GM18868 (cell line): ENCODE data around the gene CCDC146.
"Not testable (repeated sequence)": the region's sequence is repeated elsewhere in the genome, so short reads cannot be mapped to it uniquely, and the experiment has no call there.

ENCODE experiments used
- ATAC-seq: cut with Tn5 transposase; IDR thresholded peaks from one replicate; pipeline ENCODE4 v1.9.1; 2021; ENCODE audit warnings: mild to moderate bottlenecking, moderate library complexity; ENCODE audit not compliant: unreplicated experiment

Gene CCDC146

DNA sequence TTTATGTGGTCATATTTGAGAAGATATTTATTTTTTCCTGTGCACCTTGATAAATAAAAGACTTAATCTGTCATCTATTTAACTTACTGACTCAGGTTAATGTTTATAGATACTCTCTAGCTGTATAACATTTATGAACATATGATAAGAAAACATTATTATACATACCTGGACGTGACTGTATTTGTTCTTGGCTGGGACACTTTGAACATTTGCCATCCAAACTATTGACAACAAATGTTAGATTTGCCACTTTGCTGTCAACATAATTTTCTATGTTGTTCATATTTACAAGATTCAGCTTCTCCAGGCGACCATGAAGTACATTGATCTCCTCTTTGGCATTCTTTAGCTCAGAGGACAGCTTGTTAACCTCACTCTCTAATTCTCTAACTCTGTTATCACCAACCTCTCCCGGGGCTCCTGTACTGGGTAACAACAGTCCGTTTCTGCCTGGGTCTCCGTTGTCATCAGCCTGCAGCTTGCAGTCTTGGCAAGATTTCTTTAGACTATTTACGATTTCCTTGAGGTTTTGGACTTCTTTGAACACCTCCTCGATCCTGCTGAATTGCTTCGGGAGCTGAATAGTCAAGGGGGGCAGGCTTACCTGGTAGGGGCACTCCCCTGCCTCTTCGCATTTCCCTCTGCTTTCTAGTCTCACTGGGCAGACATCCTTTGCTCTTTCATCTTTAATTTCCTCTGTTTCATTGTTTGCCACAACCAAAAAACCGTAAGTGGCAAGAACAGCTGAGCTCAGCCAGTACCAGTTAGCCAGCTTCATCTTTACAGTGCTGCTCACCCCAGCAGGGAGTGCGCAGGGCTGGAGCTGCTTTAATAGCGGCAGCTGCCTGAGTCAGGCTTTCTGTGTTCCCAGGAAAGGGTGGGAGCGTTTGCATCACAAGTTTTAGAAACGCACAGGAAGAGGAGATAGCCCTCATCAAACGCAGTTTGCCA is 76.9 kb downstream of the CCDC146 start, which contains the start of gene FGL2:
Gene FGL2 (minus strand): TSS at position 807 of the 954 bp plus-strand sequence. CDS start 26 bp downstream, at position 781.
- ATAC-seq, result no peak

DNA sequence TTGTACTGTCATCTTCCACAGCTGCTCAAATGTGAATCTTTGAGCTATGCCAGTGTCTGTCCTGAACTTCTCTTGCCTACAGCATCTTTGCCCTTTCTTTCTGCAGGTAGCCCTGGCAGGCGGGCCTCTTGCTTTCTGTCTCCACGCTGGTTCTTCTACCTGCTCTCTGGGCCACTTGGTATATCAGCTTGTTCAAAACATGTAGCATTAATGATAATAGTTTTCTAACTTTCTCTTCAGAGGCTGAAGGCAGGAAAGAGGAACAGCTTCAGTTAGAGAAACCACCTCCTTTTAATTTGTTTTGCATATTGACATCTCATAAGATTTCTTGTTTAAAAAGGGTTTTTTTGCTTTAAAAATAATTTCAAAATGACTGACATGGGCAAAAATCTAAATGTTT is 78.1 kb downstream of the CCDC146 start:
- ATAC-seq, result no peak

DNA sequence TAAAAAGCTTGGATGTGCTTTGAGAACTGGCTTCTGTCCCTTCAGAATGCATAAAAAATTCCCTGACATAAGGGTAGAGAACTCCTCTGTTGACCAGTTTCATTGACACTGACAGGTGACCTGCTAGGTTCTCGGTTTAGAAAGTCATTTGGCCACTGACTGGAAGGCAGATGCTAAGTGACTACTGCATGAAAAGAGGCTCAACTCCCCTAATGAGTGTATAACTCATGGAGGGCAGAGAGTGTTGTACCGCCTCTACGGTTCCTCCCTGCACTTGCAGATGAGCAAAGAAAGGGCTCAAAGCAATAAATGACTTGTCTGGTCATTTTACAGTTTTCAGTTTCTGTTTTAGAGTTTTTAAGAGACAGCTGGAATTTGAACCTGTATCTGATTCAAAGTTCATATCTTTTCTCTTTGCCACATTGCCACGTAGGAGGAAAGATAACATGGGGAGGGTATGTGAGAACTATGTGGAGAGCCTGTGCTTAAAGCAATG is 80.1 kb downstream of the CCDC146 start:
- peak; percentile 93 for ATAC-seq

GRCh38 chr7:77205706-77206105 is 83.3 kb downstream of the CCDC146 start:
- ATAC-seq, result no peak

- no peak for ATAC-seq
These were observed 86.0 kb downstream of the CCDC146 start for GRCh38 chr7:77208416-77208815.

DNA sequence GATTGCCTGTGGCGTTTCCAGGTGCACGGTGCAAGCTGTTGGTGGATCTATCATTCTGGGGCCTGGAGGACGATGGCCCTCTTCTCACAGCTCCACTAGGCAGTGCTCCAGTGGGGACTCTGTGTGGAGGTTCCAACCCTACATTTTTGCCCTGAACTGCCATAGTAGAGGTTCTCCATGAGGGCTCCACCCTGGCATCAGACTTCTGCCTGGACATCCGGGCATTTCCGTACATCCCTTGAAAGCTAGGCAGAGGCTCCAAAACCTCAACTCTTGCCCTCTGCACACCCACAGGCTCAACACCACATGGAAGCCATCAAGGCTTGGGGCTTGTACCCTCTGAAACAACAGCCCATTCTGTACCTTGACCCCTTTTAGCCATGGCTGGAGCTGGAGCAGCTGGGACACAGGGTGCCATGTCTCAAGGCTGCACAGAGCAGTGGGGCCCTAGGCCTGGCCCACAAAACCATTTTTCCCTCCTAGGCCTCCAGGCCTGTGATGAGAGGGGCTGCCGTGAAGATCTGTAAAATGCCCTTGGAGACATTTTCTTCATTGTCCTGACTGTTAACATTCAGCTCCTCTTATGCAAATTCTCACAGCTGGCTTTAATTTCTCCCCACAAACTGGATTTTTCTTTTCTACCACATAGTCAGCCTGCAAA is 87.2 kb downstream of the CCDC146 start:
- ATAC-seq, result no peak

DNA sequence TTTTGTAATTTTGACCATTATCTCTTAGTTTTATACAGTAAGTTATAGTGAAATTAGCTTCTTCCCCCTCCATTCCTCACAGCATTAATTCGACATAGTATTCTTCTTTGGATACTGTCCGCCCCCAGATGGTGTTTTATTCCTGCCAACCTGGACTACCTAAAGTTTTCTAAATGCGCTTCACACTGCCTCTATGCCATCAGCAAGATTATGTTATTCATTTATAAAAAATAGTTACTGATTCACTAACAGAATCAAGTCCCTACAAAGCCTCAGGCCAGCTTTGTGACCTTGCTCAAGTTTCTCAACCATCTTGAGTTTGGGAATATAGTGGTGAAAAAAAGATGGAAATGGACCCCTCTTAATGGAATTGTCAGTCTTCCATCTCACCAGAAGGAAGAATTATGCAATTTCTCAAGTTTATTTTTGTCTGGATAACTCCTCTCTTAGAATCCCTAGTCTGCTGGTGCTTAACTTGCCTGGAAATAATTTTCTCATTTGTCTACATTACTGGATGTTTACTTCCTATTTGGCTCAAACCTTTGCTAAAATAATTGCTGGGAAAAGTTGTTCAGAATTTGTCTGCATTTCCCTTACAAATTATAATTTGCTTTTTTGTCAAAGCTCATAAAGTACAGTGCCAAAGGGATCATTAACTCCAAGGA is 93.9 kb downstream of the CCDC146 start:
- no peak for ATAC-seq

- no peak for ATAC-seq
These were observed 95.2 kb downstream of the CCDC146 start for GRCh38 chr7:77217474-77218185.

GRCh38 chr7:77219701-77220331 is 97.4 kb downstream of the CCDC146 start:
- ATAC-seq, result not testable (repeated sequence)

GRCh38 chr7:77222065-77222464 is 99.7 kb downstream of the CCDC146 start:
- no peak for ATAC-seq

- no peak for ATAC-seq
These were observed 100.4 kb downstream of the CCDC146 start for GRCh38 chr7:77222819-77223218.

DNA sequence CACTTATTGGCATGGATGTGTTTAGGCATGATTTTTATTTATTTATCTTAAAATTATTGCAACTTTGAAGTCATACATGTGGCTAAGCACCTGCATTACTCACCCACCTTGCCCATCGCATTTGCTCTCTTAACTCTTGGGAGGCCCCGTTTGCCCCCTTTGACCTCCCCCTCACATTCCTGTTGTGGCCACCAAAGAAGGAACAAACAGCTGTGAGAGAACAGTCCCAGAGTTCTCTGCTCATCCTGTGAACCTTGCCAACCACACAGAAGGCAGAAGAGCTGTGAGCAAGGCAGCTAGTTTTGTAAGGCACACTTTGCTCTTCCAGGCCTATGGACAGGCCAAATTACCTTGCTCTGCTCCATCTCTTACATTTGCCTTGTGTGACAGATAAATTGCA is 100.8 kb downstream of the CCDC146 start:
- no peak for ATAC-seq

GRCh38 chr7:77226357-77226839 is 104.0 kb downstream of the CCDC146 start:
- no peak for ATAC-seq

GRCh38 chr7:77228795-77229194 is 106.4 kb downstream of the CCDC146 start:
- ATAC-seq, result not testable (repeated sequence)

GRCh38 chr7:77232467-77232866 is 110.1 kb downstream of the CCDC146 start:
- no peak for ATAC-seq

GRCh38 chr7:77235276-77235675 is 112.9 kb downstream of the CCDC146 start:
- no peak for ATAC-seq

GRCh38 chr7:77238703-77239136 is 116.3 kb downstream of the CCDC146 start:
- ATAC-seq, result no peak

GRCh38 chr7:77239471-77239870 is 117.1 kb downstream of the CCDC146 start:
- ATAC-seq, result no peak

GRCh38 chr7:77242068-77242467 is 119.7 kb downstream of the CCDC146 start:
- no peak for ATAC-seq

- ATAC-seq, result no peak
These were observed 120.1 kb downstream of the CCDC146 start for GRCh38 chr7:77242554-77242953.
